GM20000 (cell line): ENCODE data around the gene SNTG2.
"Not testable (repeated sequence)": the region's sequence is repeated elsewhere in the genome, so short reads cannot be mapped to it uniquely, and the experiment has no call there.

Source experiments
- DNase-seq: peaks from one replicate; pipeline ENCODE4 v3.0.0; 2012; ENCODE audit warnings: low spot score
- CTCF ChIP-seq: IDR thresholded peaks from 2 replicates; pipeline ENCODE4 v1.5.1; 2012; ENCODE audit warnings: mild to moderate bottlenecking, control low read depth; ENCODE audit errors: extremely low read depth, missing control alignments

Gene SNTG2

GRCh38 chr2:1371082-1371481 lies 420.4 kb downstream of the SNTG2 start:
- DNase-seq, result no peak
- no peak for TF ChIP-seq CTCF

GRCh38 chr2:1373830-1374229 lies 423.2 kb downstream of the SNTG2 start:
- no peak for TF ChIP-seq CTCF

GRCh38 chr2:1374287-1374686 lies 423.6 kb downstream of the SNTG2 start:
- DNase-seq, result no peak
- no peak for TF ChIP-seq CTCF

More at GRCh38 chr2:1373830-1374229, 423.2 kb downstream of the SNTG2 start:
- no peak for DNase-seq

GRCh38 chr2:1375794-1376193 lies 425.1 kb downstream of the SNTG2 start:
- TF ChIP-seq CTCF, result no peak
- DNase-seq, result no peak

- TF ChIP-seq CTCF, result no peak
- no peak for DNase-seq
Measured at GRCh38 chr2:1377473-1377872, 426.8 kb downstream of the SNTG2 start.

GRCh38 chr2:1378456-1379150 lies 428.0 kb downstream of the SNTG2 start:
- no peak for TF ChIP-seq CTCF
- no peak for DNase-seq

- DNase-seq, result no peak
- TF ChIP-seq CTCF, result no peak
Measured at GRCh38 chr2:1381644-1382043, 431.0 kb downstream of the SNTG2 start.

GRCh38 chr2:1387954-1388725 lies 437.5 kb downstream of the SNTG2 start:
- DNase-seq, result not testable (repeated sequence)

- DNase-seq, result not testable (repeated sequence)
Measured at GRCh38 chr2:1390118-1390517, 439.5 kb downstream of the SNTG2 start.
